ENCODE data around the gene MAFG.

- TF ChIP-seq CTCF (IDR thresholded peaks at IDR 0.05) (no peak), POLR2A (IDR thresholded peaks at IDR 0.05) (no peak)
These were observed 8.2 kb upstream of the MAFG start for GRCh38 chr17:81935709-81936084.
